ENCODE results near the gene LRRN4CL. TPM values are rescaled to one million over a fixed set of nuclear protein-coding genes. Genes with fewer than 3 reads are reported as not detected.

The LRRN4CL gene
- total RNA-seq, 4 donors from 2014 or later: 29.9 to 48.2 (median 39.2) TPM

DNA sequence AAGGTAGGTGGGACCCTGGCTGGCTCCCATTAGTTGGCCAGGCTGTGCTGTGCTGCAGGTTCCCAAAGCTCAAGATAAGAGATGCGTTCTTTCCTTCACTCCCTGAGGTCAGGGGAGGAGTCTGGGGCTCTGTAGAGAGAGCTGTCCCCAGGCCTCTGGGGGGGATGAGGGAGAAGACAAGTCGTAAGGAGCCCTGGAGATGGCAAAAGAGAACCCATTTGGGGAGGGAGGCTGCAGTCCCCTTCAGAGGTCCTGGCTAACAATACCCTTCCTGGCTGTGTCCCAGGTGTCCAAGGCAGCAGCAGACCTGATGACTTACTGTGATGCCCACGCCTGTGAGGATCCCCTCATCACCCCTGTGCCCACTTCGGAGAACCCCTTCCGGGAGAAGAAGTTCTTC lies 19.1 kb upstream of the LRRN4CL start:
- TF ChIP-seq, protein P1, sequence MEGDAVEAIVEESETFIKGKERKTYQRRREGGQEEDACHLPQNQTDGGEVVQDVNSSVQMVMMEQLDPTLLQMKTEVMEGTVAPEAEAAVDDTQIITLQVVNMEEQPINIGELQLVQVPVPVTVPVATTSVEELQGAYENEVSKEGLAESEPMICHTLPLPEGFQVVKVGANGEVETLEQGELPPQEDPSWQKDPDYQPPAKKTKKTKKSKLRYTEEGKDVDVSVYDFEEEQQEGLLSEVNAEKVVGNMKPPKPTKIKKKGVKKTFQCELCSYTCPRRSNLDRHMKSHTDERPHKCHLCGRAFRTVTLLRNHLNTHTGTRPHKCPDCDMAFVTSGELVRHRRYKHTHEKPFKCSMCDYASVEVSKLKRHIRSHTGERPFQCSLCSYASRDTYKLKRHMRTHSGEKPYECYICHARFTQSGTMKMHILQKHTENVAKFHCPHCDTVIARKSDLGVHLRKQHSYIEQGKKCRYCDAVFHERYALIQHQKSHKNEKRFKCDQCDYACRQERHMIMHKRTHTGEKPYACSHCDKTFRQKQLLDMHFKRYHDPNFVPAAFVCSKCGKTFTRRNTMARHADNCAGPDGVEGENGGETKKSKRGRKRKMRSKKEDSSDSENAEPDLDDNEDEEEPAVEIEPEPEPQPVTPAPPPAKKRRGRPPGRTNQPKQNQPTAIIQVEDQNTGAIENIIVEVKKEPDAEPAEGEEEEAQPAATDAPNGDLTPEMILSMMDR (IDR thresholded peaks at IDR 0.05): no peak
- TF ChIP-seq POLR2AphosphoS5 (IDR thresholded peaks at IDR 0.05) (no peak), POLR2A (IDR thresholded peaks at IDR 0.05; ENCODE audit: low read depth) (no peak), EP300 (IDR thresholded peaks at IDR 0.05) (no peak)
- Histone ChIP-seq H3K4me1 (peaks cover 34 to 51% (median 44%) of the 10 kb centered on the region in 4 donors), H3K36me3 (peaks cover 17 to 29% (median 28%) of the 10 kb centered on the region in 4 donors), H3K9me3 (no peaks in the 10 kb centered on the region), H3K27me3 (no peaks in the 10 kb centered on the region), H3K4me3 (peak overlapping the region; percentile 57 to 70 (median 65)), H3K27ac (replicated peaks in 1 of 4) (peak overlapping the region; percentile 91 to 95 (median 92))
- intact Hi-C loops (cut with DNase I): no loop called here
- no peak for DNase-seq (ENCODE audit: extremely low spot score)
- 76% methylated on average over 5 of the region's 5 CpGs for WGBS

DNA sequence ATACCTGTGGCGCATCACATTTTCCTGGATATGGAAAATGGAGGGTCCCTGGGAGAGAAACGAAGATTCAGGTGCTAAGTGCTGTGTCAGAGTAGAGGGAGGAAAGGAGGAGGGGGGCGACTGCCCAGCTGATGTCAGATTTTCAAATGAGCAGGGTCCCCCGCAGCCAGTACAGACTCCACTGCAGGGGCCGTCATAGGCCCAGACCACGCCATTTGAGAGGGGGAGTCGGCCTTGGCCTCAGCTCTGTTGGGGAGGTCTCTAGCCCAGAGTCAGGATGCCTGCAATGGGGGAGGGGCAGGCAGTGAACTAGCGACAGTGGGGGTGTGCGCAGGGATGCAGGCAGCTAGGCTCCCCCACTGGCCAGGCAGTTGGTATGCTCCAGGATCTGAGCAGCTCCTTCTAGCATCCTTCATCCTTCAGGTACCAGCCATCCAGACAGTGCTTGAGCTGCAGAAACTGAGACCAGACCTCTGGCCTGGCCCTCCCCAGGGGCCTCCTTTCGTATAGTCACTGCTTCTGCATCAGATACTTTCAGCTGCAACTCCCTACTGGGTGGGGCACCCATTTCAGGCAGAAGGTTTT lies 18.0 kb upstream of the LRRN4CL start, which contains the start of the genes BSCL2 and GNG3:
Gene BSCL2 (minus strand): TSS at position 148 of the 585 bp plus-strand sequence. CDS start 229 bp downstream, outside the sequence.
Gene GNG3 (plus strand): TSS at position 400 of the 585 bp plus-strand sequence. CDS start 620 bp downstream, outside the sequence.
- Histone ChIP-seq H3K27ac (replicated peaks in 1 of 4) (peak within 1 kb of the TSS; percentile 91 to 95 (median 92)), H3K27me3 (no peaks in the 10 kb centered on the region), H3K36me3 (peaks cover 13 to 24% (median 22%) of the 10 kb centered on the region in 4 donors), H3K9me3 (no peaks in the 10 kb centered on the region), H3K4me1 (peaks cover 34 to 51% (median 44%) of the 10 kb centered on the region in 4 donors), H3K4me3 (peak within 1 kb of the TSS; percentile 70 to 77 (median 74))
- intact Hi-C loops (cut with DNase I): no loop called here
- no peak for DNase-seq (ENCODE audit: extremely low spot score)
- WGBS: 72% methylated on average over 7 of the region's 10 CpGs
- TF ChIP-seq POLR2AphosphoS5 (IDR thresholded peaks at IDR 0.05) (no peak), EP300 (IDR thresholded peaks at IDR 0.05) (no peak), POLR2A (IDR thresholded peaks at IDR 0.05; ENCODE audit: low read depth) (no peak)
- TF ChIP-seq, protein P1 (IDR thresholded peaks at IDR 0.05): no peak

DNA sequence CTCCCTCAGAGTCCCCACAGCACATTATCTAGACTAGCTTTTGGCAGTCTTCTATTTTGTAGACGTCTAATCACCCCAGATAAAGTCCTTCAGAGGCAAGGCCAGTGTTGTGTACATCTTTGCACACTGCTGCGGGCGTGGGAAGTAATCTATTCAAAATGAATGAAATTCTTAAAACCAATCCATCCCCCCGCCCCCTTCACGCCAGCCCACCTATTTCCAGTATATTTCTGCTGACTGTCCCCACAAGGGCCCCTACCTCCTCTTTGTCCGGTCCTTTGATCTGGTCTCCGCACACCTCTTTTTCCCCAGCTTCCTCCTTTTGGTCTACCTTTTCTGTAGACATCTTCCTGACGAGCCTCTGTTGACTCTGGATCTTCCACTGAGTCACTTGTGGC lies 17.5 kb upstream of the LRRN4CL start:
- H3K27me3 ChIP-seq: no peaks in the 10 kb centered on the region
- DNase-seq (ENCODE audit: extremely low spot score): no peak
- peak overlapping the region; percentile 69 to 77 (median 74) for H3K4me3 ChIP-seq
- TF ChIP-seq, protein P1 (IDR thresholded peaks at IDR 0.05): no peak
- TF ChIP-seq EP300 (IDR thresholded peaks at IDR 0.05) (no peak), POLR2AphosphoS5 (IDR thresholded peaks at IDR 0.05) (no peak), POLR2A (IDR thresholded peaks at IDR 0.05; ENCODE audit: low read depth) (no peak)
- H3K9me3 ChIP-seq: no peaks in the 10 kb centered on the region
- peak overlapping the region; percentile 78 to 95 (median 86) for H3K27ac ChIP-seq (replicated peaks in 1 of 4)
- WGBS: 77% methylated on average over 8 of the region's 8 CpGs
- intact Hi-C loops (cut with DNase I): no loop called here
- H3K4me1 ChIP-seq: peaks cover 34 to 51% (median 44%) of the 10 kb centered on the region in 4 donors
- H3K36me3 ChIP-seq: peaks cover 8 to 23% (median 18%) of the 10 kb centered on the region in 4 donors

DNA sequence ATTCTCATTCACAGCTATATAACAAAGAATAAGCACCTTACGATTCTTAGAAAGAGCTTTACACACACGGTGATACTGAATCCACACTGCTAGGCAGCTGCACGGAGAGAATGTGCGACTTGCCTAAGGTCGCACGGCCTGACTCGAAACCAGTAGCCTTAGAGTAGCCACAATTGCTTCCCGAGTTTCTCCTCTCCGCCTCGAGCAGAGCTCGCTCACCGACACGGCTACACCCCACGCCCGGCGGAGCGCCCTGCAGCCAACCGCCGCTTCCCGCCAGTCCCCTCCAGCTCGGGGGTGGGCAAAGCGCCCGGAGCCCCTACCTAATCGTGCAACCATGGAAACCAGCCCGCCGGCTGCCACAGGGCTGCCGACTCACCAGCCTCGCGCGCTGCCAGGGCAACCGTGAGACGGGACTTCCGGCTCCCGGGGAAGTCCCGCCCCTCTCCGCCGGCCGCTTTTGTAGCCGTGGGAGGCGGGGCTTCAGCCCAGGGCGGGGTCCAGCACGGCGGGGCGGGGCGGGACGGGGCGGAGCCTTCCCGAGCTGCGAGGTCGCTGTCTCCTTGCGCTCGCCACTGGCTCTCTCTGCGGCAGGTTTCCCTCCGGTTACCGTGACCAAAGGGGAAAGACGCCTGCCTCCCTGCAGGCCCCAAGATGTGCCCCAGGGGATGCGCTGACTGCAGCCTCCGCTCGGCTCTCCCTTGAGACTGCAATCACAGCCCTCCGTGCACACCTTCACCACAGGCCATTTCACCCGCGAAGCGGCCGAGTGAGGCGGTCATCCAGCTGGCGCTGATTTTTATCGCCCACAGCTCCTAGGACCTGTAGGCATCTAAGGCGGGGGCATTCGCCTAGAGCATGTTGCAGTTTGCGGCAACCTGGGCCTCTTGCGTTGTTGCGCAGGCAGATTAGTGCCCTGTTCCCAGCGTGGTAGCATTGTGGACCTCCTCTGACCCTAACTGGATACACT lies 16.8 kb upstream of the LRRN4CL start:
- WGBS: 9% methylated on average over 39 of the region's 73 CpGs

More for the DNA sequence above, 16.8 kb upstream of the LRRN4CL start:
- DNase-seq (ENCODE audit: extremely low spot score): peak; percentile 98
- Histone ChIP-seq H3K4me1 (peaks cover 34 to 51% (median 44%) of the 10 kb centered on the region in 4 donors), H3K27ac (replicated peaks in 1 of 4) (peak overlapping the region; percentile 78 to 95 (median 86)), H3K9me3 (no peaks in the 10 kb centered on the region), H3K36me3 (peaks cover 7 to 22% (median 17%) of the 10 kb centered on the region in 4 donors), H3K27me3 (no peaks in the 10 kb centered on the region), H3K4me3 (peak overlapping the region; percentile 69 to 77 (median 74))
- intact Hi-C loops (cut with DNase I): no loop called here
- TF ChIP-seq POLR2A (IDR thresholded peaks at IDR 0.05; ENCODE audit: low read depth) (no peak), POLR2AphosphoS5 (IDR thresholded peaks at IDR 0.05) (peak; percentile 82 to 84), EP300 (IDR thresholded peaks at IDR 0.05) (no peak)
- TF ChIP-seq, protein P1 (IDR thresholded peaks at IDR 0.05): no peak
